PC-9 (cell line): ENCODE results near the gene TOM1L1. TPM values are rescaled to one million over a fixed set of nuclear protein-coding genes. Genes with fewer than 3 reads are reported as not detected.

Experiments used
- BruUV-seq: library from RNA; stranded (reverse); fragments of 400-500 nt; replicated peaks from 2 replicates; lab custom pipeline; 2021; lab: Mats Ljungman, UMichigan
- CTCF ChIA-PET: fragments of 300-600 bp; sonication (Branson Sonifier 250); formaldehyde crosslinking; loops from one replicate; lab custom pipeline; 2022; ENCODE audit warnings: antibody characterized with exemption; lab: Charles Lee
- POLR2A ChIA-PET: fragments of 300-600 bp; sonication (Branson Sonifier 250); formaldehyde crosslinking; loops from one replicate; lab custom pipeline; 2022; ENCODE audit warnings: antibody characterized with exemption; ENCODE audit not compliant: unreplicated experiment; lab: Charles Lee
- DNase-seq, 2 experiments: peaks; one replicate each; pipeline versions ENCODE4 v3.0.0 to v3.0.0-alpha.2; 2015 to 2022; ENCODE audit warnings: mixed read lengths in 1 of 2
- H2AFZ ChIP-seq: fragments of 200-600 bp; sonication (generic); 2 replicates; pipeline ENCODE4 v1.8.1; 2017; ENCODE audit warnings: antibody characterized with exemption
- H3F3A ChIP-seq: fragments of 200-600 bp; sonication (generic); 2 replicates; pipeline ENCODE4 v1.8.1; 2017; ENCODE audit warnings: antibody characterized with exemption, mild to moderate bottlenecking, low read depth; ENCODE audit not compliant: insufficient read depth
- H3K27ac ChIP-seq: fragments of 200-600 bp; sonication (generic); 2 replicates; pipeline ENCODE4 v1.6.1; 2016; ENCODE audit warnings: mixed run types
- H3K27me3 ChIP-seq: fragments of 200-600 bp; sonication (generic); 2 replicates; pipeline ENCODE4 v1.6.1; 2016; ENCODE audit warnings: low read depth, mixed run types; ENCODE audit not compliant: insufficient read depth
- H3K36me3 ChIP-seq: fragments of 200-600 bp; sonication (generic); 2 replicates; pipeline ENCODE4 v1.6.1; 2016; ENCODE audit warnings: low read depth, mixed run types
- H3K4me1 ChIP-seq: fragments of 200-600 bp; sonication (generic); replicated peaks from 2 replicates; pipeline ENCODE4 v1.6.1; 2016; ENCODE audit warnings: mixed run types; ENCODE audit not compliant: insufficient read depth
- H3K4me2 ChIP-seq: fragments of 200-600 bp; sonication (generic); 2 replicates; pipeline ENCODE4 v1.6.1; 2017; ENCODE audit warnings: mixed run types
- H3K4me3 ChIP-seq: fragments of 200-600 bp; sonication (generic); 2 replicates; pipeline ENCODE4 v1.6.1; 2016; ENCODE audit warnings: mixed run types
- H3K79me2 ChIP-seq: fragments of 200-600 bp; sonication (generic); 2 replicates; pipeline ENCODE4 v1.6.1; 2017; ENCODE audit warnings: low read depth, mixed run types
- H3K9me2 ChIP-seq: fragments of 200-600 bp; sonication (generic); 2 replicates; pipeline ENCODE4 v1.8.1; 2017; ENCODE audit warnings: mild to moderate bottlenecking; ENCODE audit not compliant: insufficient read depth
- H3K9me3 ChIP-seq: fragments of 200-600 bp; sonication (generic); 2 replicates; pipeline ENCODE4 v1.8.1; 2016; ENCODE audit warnings: low read depth; ENCODE audit not compliant: insufficient read depth
- H4K20me1 ChIP-seq: fragments of 200-600 bp; sonication (generic); 2 replicates; pipeline ENCODE4 v1.8.1; 2017; ENCODE audit not compliant: insufficient read depth
- EZH2 ChIP-seq: fragments of 200-600 bp; sonication (generic); IDR thresholded peaks from 2 replicates; pipeline ENCODE4 v1.8.0; 2017; ENCODE audit warnings: antibody characterized with exemption, low read depth
- intact Hi-C: fragments of 100-400 bp; cut with micrococcal nuclease; formaldehyde crosslinking; loops from one replicate; pipeline ENCODE4 v1.10.0; 2022; ENCODE audit not compliant: unreplicated experiment
- total RNA-seq: library from RNA; stranded (reverse); gene quantifications from 2 replicates; pipeline ENCODE4 v1.2.3, GENCODE V29; 2021
- TF ChIP-seq, protein P1 (sequence below): fragments of 200-600 bp; sonication (generic); conservative IDR thresholded peaks from 2 replicates; pipeline ENCODE4 v1.6.1; 2017; ENCODE audit warnings: mixed run types, antibody characterized with exemption, mild to moderate bottlenecking, moderate library complexity

TOM1L1 gene
- total RNA-seq, 1 experiment from 2014 or later: 46.8 TPM

DNA sequence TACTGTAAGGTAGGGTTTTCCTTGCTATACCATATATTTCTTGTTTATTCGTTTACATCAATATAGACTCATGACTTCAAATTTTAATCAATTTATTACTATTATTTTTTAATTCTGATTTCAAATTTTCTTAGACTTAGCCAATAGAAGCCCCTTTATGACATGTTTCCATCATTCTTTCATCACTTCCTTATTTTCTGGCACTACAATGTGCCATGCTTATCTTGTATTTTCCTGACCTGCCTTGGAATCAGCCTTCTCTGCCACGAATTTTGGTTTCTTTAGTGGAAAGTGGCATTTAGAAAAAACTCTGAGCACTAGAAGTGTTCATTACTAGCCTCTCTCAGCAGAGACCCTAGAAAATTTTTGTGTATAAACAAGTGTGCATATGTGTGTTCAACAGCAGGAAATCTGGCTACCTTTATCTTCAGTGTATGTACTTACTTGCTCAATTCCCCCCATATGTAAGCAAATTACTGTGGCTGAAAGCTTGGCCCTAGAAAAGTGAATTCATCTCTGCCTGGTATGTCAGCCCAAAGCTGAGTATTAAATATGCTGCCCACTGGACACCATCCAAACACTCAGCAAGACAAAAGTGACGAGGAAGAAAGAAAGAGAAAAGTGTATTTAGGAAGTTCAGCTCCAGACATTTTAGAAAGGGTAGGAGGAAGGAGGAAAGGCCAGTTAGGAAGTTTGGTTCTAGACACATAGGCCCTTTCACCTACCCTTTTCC is 71.9 kb downstream of the TOM1L1 start:
- H3K4me2 ChIP-seq: no peak overlapping the region
- no peak for TF ChIP-seq EZH2
- TF ChIP-seq, protein P1, sequence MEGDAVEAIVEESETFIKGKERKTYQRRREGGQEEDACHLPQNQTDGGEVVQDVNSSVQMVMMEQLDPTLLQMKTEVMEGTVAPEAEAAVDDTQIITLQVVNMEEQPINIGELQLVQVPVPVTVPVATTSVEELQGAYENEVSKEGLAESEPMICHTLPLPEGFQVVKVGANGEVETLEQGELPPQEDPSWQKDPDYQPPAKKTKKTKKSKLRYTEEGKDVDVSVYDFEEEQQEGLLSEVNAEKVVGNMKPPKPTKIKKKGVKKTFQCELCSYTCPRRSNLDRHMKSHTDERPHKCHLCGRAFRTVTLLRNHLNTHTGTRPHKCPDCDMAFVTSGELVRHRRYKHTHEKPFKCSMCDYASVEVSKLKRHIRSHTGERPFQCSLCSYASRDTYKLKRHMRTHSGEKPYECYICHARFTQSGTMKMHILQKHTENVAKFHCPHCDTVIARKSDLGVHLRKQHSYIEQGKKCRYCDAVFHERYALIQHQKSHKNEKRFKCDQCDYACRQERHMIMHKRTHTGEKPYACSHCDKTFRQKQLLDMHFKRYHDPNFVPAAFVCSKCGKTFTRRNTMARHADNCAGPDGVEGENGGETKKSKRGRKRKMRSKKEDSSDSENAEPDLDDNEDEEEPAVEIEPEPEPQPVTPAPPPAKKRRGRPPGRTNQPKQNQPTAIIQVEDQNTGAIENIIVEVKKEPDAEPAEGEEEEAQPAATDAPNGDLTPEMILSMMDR: no peak
- no peak overlapping the region for H2AFZ ChIP-seq
- H3K9me2 ChIP-seq: no peaks in the 10 kb centered on the region
- H3K27ac ChIP-seq: no peak overlapping the region
- intact Hi-C loops: no loop called here
- H3F3A ChIP-seq: no peaks in the 10 kb centered on the region
- no peaks in the 10 kb centered on the region for H3K36me3 ChIP-seq
- CTCF ChIA-PET: no interaction called here
- no peaks in the 10 kb centered on the region for H4K20me1 ChIP-seq
- peaks cover 13% of the 10 kb centered on the region for H3K4me1 ChIP-seq
- BruUV-seq: no TSS peak
- H3K9me3 ChIP-seq: no peaks in the 10 kb centered on the region
- DNase-seq: no peak
- no peak overlapping the region for H3K4me3 ChIP-seq
- POLR2A ChIA-PET: no interaction called here
- peaks cover 25% of the 10 kb centered on the region for H3K79me2 ChIP-seq
- no peaks in the 10 kb centered on the region for H3K27me3 ChIP-seq

DNA sequence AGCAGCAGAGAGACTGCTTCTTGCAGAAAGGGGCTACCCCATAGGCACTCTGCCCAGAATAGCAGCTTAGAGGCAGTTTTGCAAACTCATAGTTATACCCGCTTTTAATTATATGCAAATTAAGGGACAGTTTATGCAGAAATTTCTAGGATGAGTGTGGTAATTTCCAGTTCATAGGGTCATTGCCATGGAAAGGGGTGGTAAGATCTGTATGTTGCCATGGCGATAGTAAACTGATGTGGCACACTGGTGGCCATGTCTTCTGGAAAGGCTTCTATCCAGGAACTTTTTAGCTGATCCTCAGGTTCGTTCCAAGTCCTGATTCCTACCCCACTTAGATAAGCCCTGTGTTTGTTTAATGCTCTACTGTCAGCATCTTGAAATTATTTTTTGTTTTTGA is 74.1 kb downstream of the TOM1L1 start:
- H3K9me2 ChIP-seq: no peaks in the 10 kb centered on the region

DNA sequence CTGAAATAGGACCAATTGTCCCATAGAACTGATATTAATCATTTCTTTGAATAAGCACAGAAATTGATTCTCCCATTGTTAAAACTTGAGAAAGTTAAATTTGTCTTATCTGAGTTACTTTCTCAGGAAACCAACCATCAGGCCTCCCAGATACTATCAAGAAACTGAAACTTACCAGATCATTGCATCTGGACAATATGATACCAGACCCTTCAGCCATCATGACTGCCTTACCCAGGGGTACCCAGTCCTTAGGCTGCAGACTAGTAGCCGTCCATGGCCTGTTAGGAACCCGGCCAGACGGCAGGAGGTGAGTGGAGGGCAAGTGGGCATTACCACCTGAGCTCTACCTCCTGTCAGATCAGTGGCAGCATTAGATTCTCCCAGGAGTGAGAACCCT is 75.7 kb downstream of the TOM1L1 start:
- Histone ChIP-seq H3K36me3 (no peaks in the 10 kb centered on the region), H4K20me1 (no peaks in the 10 kb centered on the region), H3K4me2 (no peak overlapping the region), H3K27ac (no peak overlapping the region), H2AFZ (no peak overlapping the region), H3K27me3 (no peaks in the 10 kb centered on the region), H3F3A (no peaks in the 10 kb centered on the region), H3K79me2 (peaks cover 2% of the 10 kb centered on the region), H3K4me3 (no peak overlapping the region), H3K9me3 (peaks cover 12% of the 10 kb centered on the region; the same call in 1 of the 2 replicates), H3K9me2 (no peaks in the 10 kb centered on the region), H3K4me1 (no peaks in the 10 kb centered on the region)
- BruUV-seq: no TSS peak
- CTCF ChIA-PET: no interaction called here
- no peak for TF ChIP-seq EZH2
- TF ChIP-seq, protein P1: no peak
- DNase-seq: no peak
- POLR2A ChIA-PET: interaction anchor here (0.7 kb wide), 1 partner anchor 13 kb away, joined by 3 read pairs; no protein-coding TSS in a partner anchor
- intact Hi-C loops: no loop called here

More for the DNA sequence above, 74.1 kb downstream of the TOM1L1 start:
- TF ChIP-seq, protein P1: no peak
- TF ChIP-seq EZH2: no peak
- no TSS peak for BruUV-seq
- no peaks in the 10 kb centered on the region for H3F3A ChIP-seq
- H3K4me1 ChIP-seq: peaks cover 7% of the 10 kb centered on the region
- H3K27me3 ChIP-seq: no peaks in the 10 kb centered on the region
- no peaks in the 10 kb centered on the region for H3K9me3 ChIP-seq
- no peak overlapping the region for H2AFZ ChIP-seq
- ChIA-PET CTCF (no interaction called here), POLR2A (no interaction called here)
- no peaks in the 10 kb centered on the region for H3K36me3 ChIP-seq
- H4K20me1 ChIP-seq: no peaks in the 10 kb centered on the region
- intact Hi-C loops: no loop called here
- H3K79me2 ChIP-seq: peaks cover 11% of the 10 kb centered on the region
- H3K4me2 ChIP-seq: no peak overlapping the region
- no peak overlapping the region for H3K4me3 ChIP-seq
- no peak for DNase-seq
- H3K27ac ChIP-seq: no peak overlapping the region
